Epithelial cell of esophagus (primary cell): Measurements from ENCODE around the gene CUL9.

ENCODE experiments used
- DNase-seq: peaks from one replicate; pipeline ENCODE4 v3.0.0; 2010; ENCODE audit warnings: low read depth
- H3K4me3 ChIP-seq: 2 replicates; pipeline ENCODE4 v1.5.1; 2011; ENCODE audit warnings: mild to moderate bottlenecking, low read length, control low read depth
- CTCF ChIP-seq: IDR thresholded peaks from 2 replicates; pipeline ENCODE4 v1.5.1; 2011; ENCODE audit warnings: low read depth, mild to moderate bottlenecking, low read length, control low read depth, inconsistent platforms; ENCODE audit not compliant: insufficient read depth; ENCODE audit errors: missing control alignments

Gene CUL9

GRCh38 chr6:43187821-43188220 is 5.8 kb downstream of the CUL9 start:
- TF ChIP-seq CTCF = no peak
- no peak for DNase-seq
- peak overlapping the region; percentile 26 for H3K4me3 ChIP-seq

GRCh38 chr6:43188426-43188825 is 6.4 kb downstream of the CUL9 start:
- no peak for DNase-seq
- no peak for TF ChIP-seq CTCF
- peak overlapping the region; percentile 26 for H3K4me3 ChIP-seq

GRCh38 chr6:43189776-43190304 is 7.8 kb downstream of the CUL9 start:
- H3K4me3 ChIP-seq = no peak overlapping the region
- no peak for TF ChIP-seq CTCF
- no peak for DNase-seq

GRCh38 chr6:43192911-43193310 is 10.9 kb downstream of the CUL9 start:
- no peak for DNase-seq
- TF ChIP-seq CTCF = no peak
- no peak overlapping the region for H3K4me3 ChIP-seq

GRCh38 chr6:43193929-43194328 is 11.9 kb downstream of the CUL9 start:
- H3K4me3 ChIP-seq = no peak overlapping the region
- TF ChIP-seq CTCF = no peak
- no peak for DNase-seq

GRCh38 chr6:43196337-43196736 is 14.3 kb downstream of the CUL9 start:
- no peak overlapping the region for H3K4me3 ChIP-seq
- TF ChIP-seq CTCF = no peak

GRCh38 chr6:43199912-43200311 is 17.9 kb downstream of the CUL9 start:
- TF ChIP-seq CTCF = no peak
- H3K4me3 ChIP-seq = no peak overlapping the region
- DNase-seq = no peak

More at GRCh38 chr6:43196337-43196736, 14.3 kb downstream of the CUL9 start:
- no peak for DNase-seq
